GM23248 (cell line): Measurements from ENCODE around the gene P3H4. TPM values are rescaled to one million over a fixed set of nuclear protein-coding genes. Genes with fewer than 3 reads are reported as not detected.
"Not testable (repeated sequence)": the region's sequence is repeated elsewhere in the genome, so short reads cannot be mapped to it uniquely, and the experiment has no call there.

Experiments
- DNase-seq: peaks from one replicate; pipeline ENCODE4 v3.0.0-alpha.2; 2015
- H2AFZ ChIP-seq: fragments of 200-600 bp; sonication (generic); 2 replicates; pipeline ENCODE4 v1.6.1; 2016; ENCODE audit warnings: antibody characterized with exemption
- H3F3A ChIP-seq: fragments of 200-600 bp; sonication (generic); 2 replicates; pipeline ENCODE4 v1.6.1; 2016; ENCODE audit warnings: mild to moderate bottlenecking, antibody characterized with exemption, mixed run types; ENCODE audit not compliant: insufficient read depth
- H3K27ac ChIP-seq: fragments of 200-600 bp; sonication (generic); 2 replicates; pipeline ENCODE4 v1.5.1; 2016; ENCODE audit warnings: mild to moderate bottlenecking
- H3K27me3 ChIP-seq: fragments of 200-600 bp; sonication (generic); replicated peaks from 2 replicates; pipeline ENCODE4 v1.6.1; 2016; ENCODE audit warnings: mild to moderate bottlenecking; ENCODE audit not compliant: insufficient read depth
- H3K36me3 ChIP-seq: fragments of 200-600 bp; sonication (generic); 2 replicates; pipeline ENCODE4 v1.6.1; 2016; ENCODE audit warnings: low read depth, mild to moderate bottlenecking
- H3K4me1 ChIP-seq: fragments of 200-600 bp; sonication (generic); 2 replicates; pipeline ENCODE4 v1.6.1; 2016; ENCODE audit warnings: mild to moderate bottlenecking; ENCODE audit not compliant: insufficient read depth
- H3K4me2 ChIP-seq: fragments of 200-600 bp; sonication (generic); one replicate; pipeline ENCODE4 v1.6.1; 2016; ENCODE audit warnings: mild to moderate bottlenecking; ENCODE audit not compliant: unreplicated experiment
- H3K4me3 ChIP-seq: fragments of 200-600 bp; sonication (generic); 2 replicates; pipeline ENCODE4 v1.5.1; 2016; ENCODE audit warnings: mild to moderate bottlenecking
- H3K79me2 ChIP-seq: fragments of 200-600 bp; sonication (generic); 2 replicates; pipeline ENCODE4 v1.6.1; 2016; ENCODE audit warnings: mild to moderate bottlenecking; ENCODE audit not compliant: insufficient read depth
- H3K9ac ChIP-seq: fragments of 200-600 bp; sonication (generic); 2 replicates; pipeline ENCODE4 v1.6.1; 2016; ENCODE audit warnings: mild to moderate bottlenecking
- H3K9me2 ChIP-seq: fragments of 200-600 bp; sonication (generic); 2 replicates; pipeline ENCODE4 v1.6.1; 2016; ENCODE audit warnings: mixed run types, mild to moderate bottlenecking, moderate library complexity; ENCODE audit not compliant: insufficient read depth
- H3K9me3 ChIP-seq: fragments of 200-600 bp; sonication (generic); one replicate; pipeline ENCODE4 v1.6.1; 2017; ENCODE audit warnings: low read depth
- H4K20me1 ChIP-seq: fragments of 200-600 bp; sonication (generic); 2 replicates; pipeline ENCODE4 v1.6.0; 2016; ENCODE audit not compliant: insufficient read depth
- EZH2 ChIP-seq: fragments of 200-600 bp; sonication (generic); IDR thresholded peaks from 2 replicates; pipeline ENCODE4 v1.6.1; 2018; ENCODE audit warnings: antibody characterized with exemption, mild to moderate bottlenecking; ENCODE audit not compliant: insufficient read depth, poor library complexity, severe bottlenecking
- EZH2phosphoT487 ChIP-seq: fragments of 200-600 bp; sonication (generic); IDR thresholded peaks from 2 replicates; pipeline ENCODE4 v1.6.1; 2018; ENCODE audit warnings: antibody characterized with exemption, moderate library complexity, mild to moderate bottlenecking, low read depth; ENCODE audit not compliant: insufficient read depth
- WGBS, 2 experiments: methylation state at CpG; one replicate each; pipeline ENCODE4 v1.1.6; 2015 to 2017; ENCODE audit warnings: low lambda C conversion rate in 2 of 2, low coverage in 1 of 2; ENCODE audit errors: missing lambda C conversion rate in 2 of 2; 5-methylcytosine and 5-hydroxymethylcytosine counted together
- in situ Hi-C: fragments of 300-500 bp; cut with MboI; formaldehyde crosslinking; loops from 2 replicates; pipeline ENCODE4 v1.15.0; 2020
- polyA plus RNA-seq: library from polyadenylated mRNA; unstranded; fragments of >200 nt; fragmentation: Nextera tagmentation; extraction: Ambion mirVana; gene quantifications from 2 replicates; pipeline ENCODE4 v1.2.1, GENCODE V29; 2016
- total RNA-seq: library from RNA; depleted of rRNA; stranded (reverse); fragments of >200 nt; shearing (Covaris generic); gene quantifications from 2 replicates; pipeline ENCODE4 v1.2.3, GENCODE V29; 2014

P3H4 gene
- total and polyA plus RNA-seq, 2 experiments from 2014 or later: 96.9 to 161 TPM

GRCh38 chr17:41848788-41849187 lies 37.0 kb upstream of the P3H4 start:
- Histone ChIP-seq H3F3A (no peaks in the 10 kb centered on the region), H2AFZ (no peak overlapping the region), H3K4me1 (no peaks in the 10 kb centered on the region), H3K4me2 (no peak overlapping the region), H4K20me1 (0 out of 2 replicates have a peak, but pooled peaks cover 3% of the 10 kb centered on the region), H3K4me3 (no peak overlapping the region), H3K79me2 (peaks cover 63% of the 10 kb centered on the region), H3K9ac (no peak overlapping the region), H3K36me3 (no peaks in the 10 kb centered on the region; the same call in 1 of the 2 replicates), H3K9me3 (no peaks in the 10 kb centered on the region), H3K9me2 (no peaks in the 10 kb centered on the region), H3K27ac (no peak overlapping the region), H3K27me3 (no peaks in the 10 kb centered on the region)
- WGBS, 2 experiments: 86 to 89% methylated on average over 4 of the region's 4 CpGs
- no peak for DNase-seq
- TF ChIP-seq EZH2phosphoT487: no peak
- no peak for TF ChIP-seq EZH2
- in situ Hi-C loops: no loop called here

- Histone ChIP-seq H4K20me1 (0 out of 2 replicates have a peak, but pooled peaks cover 3% of the 10 kb centered on the region), H3K9ac (no peak overlapping the region), H3K36me3 (no peaks in the 10 kb centered on the region), H3K27me3 (no peaks in the 10 kb centered on the region), H3F3A (no peaks in the 10 kb centered on the region), H3K4me3 (no peak overlapping the region), H3K9me3 (no peaks in the 10 kb centered on the region), H3K27ac (no peak overlapping the region), H3K4me1 (no peaks in the 10 kb centered on the region), H3K4me2 (no peak overlapping the region), H2AFZ (no peak overlapping the region), H3K79me2 (peaks cover 25% of the 10 kb centered on the region), H3K9me2 (no peaks in the 10 kb centered on the region)
- in situ Hi-C loops: no loop called here
- 72 to 76% methylated on average over 6 of the region's 6 CpGs for WGBS, 2 experiments
- TF ChIP-seq EZH2phosphoT487 (no peak), EZH2 (no peak)
- DNase-seq: peak; percentile 29
Observed at GRCh38 chr17:41844971-41845370, 33.2 kb upstream of the P3H4 start.

- H3K79me2 ChIP-seq, H3K27me3 ChIP-seq, H3K36me3 ChIP-seq, H4K20me1 ChIP-seq, H3K27ac ChIP-seq, H3K4me3 ChIP-seq, H3K9me2 ChIP-seq, H3K9me3 ChIP-seq, H2AFZ ChIP-seq, H3F3A ChIP-seq, DNase-seq, H3K4me1 ChIP-seq, H3K4me2 ChIP-seq, H3K9ac ChIP-seq, in situ Hi-C loops: not testable (repeated sequence)
- 80 to 83% methylated on average over 6 of the region's 6 CpGs for WGBS, 2 experiments
Observed at GRCh38 chr17:41840781-41841180, 29.0 kb upstream of the P3H4 start.

DNA sequence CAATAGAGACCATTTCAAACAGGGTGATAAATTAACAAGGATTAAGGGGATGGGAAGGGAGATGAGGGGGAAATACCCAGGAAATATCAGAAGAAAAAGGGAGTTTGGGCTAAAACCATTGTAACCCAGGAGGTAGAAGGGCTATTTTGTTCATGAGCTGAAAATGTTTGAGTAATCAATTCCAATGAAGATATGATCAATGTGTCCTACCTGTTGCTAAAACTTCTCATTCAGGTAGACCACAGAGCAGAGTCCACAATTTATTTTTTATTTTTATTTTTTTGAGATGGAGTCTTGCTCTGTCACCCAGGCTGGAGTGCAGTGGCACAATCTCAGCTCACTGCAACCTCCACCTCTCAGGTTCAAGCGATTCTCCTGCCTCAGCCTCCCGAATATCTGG lies 27.7 kb upstream of the P3H4 start:
- DNase-seq, H2AFZ ChIP-seq, H3K36me3 ChIP-seq, H4K20me1 ChIP-seq, H3K4me1 ChIP-seq, H3K4me3 ChIP-seq, H3K9ac ChIP-seq, H3K27ac ChIP-seq, H3F3A ChIP-seq, H3K4me2 ChIP-seq, in situ Hi-C loops, H3K27me3 ChIP-seq, H3K9me2 ChIP-seq, H3K9me3 ChIP-seq: not testable (repeated sequence)
- 76 to 80% methylated on average over 2 of the region's 2 CpGs for WGBS, 2 experiments
- H3K79me2 ChIP-seq: peaks cover 13% of the 10 kb centered on the region
